NCI-H128 (cell line): Measurements from ENCODE around the gene ST3GAL2.
"Not testable (repeated sequence)": the region's sequence is repeated elsewhere in the genome, so short reads cannot be mapped to it uniquely, and the experiment has no call there.

Experiments used
- DNase-seq: peaks from one replicate; lab custom pipeline; 2025; ENCODE audit not compliant: unreplicated experiment; lab: John Stamatoyannopoulos, UW

The ST3GAL2 gene

GRCh38 chr16:70418274-70418992 lies 20.5 kb downstream of the ST3GAL2 start:
- no peak for DNase-seq

GRCh38 chr16:70417661-70418060 lies 21.2 kb downstream of the ST3GAL2 start:
- DNase-seq, result no peak

- DNase-seq, result no peak
Measured at GRCh38 chr16:70416748-70417616, 21.9 kb downstream of the ST3GAL2 start.

- DNase-seq, result not testable (repeated sequence)
Measured at GRCh38 chr16:70413572-70413971, 25.3 kb downstream of the ST3GAL2 start.

- DNase-seq, result no peak
Measured at GRCh38 chr16:70412385-70412784, 26.5 kb downstream of the ST3GAL2 start.

- DNase-seq, result no peak
Measured at GRCh38 chr16:70410734-70411133, 28.2 kb downstream of the ST3GAL2 start.

GRCh38 chr16:70407811-70408274 lies 31.1 kb downstream of the ST3GAL2 start:
- no peak for DNase-seq

- not testable (repeated sequence) for DNase-seq
Measured at GRCh38 chr16:70406104-70406503, 32.8 kb downstream of the ST3GAL2 start.

- no peak for DNase-seq
Measured at GRCh38 chr16:70402916-70403659, 35.8 kb downstream of the ST3GAL2 start.

GRCh38 chr16:70399951-70400350 lies 38.9 kb downstream of the ST3GAL2 start:
- no peak for DNase-seq

GRCh38 chr16:70399381-70399780 lies 39.5 kb downstream of the ST3GAL2 start:
- no peak for DNase-seq

- no peak for DNase-seq
Measured at GRCh38 chr16:70398177-70398743, 40.6 kb downstream of the ST3GAL2 start.

GRCh38 chr16:70396246-70396904 lies 42.5 kb downstream of the ST3GAL2 start:
- no peak for DNase-seq

- no peak for DNase-seq
Measured at GRCh38 chr16:70395345-70395901, 43.5 kb downstream of the ST3GAL2 start.

GRCh38 chr16:70394853-70395252 lies 44.0 kb downstream of the ST3GAL2 start:
- no peak for DNase-seq

GRCh38 chr16:70393662-70394061 lies 45.2 kb downstream of the ST3GAL2 start:
- DNase-seq, result no peak

GRCh38 chr16:70392606-70393005 lies 46.3 kb downstream of the ST3GAL2 start:
- DNase-seq, result no peak

GRCh38 chr16:70391881-70392481 lies 46.9 kb downstream of the ST3GAL2 start:
- no peak for DNase-seq

GRCh38 chr16:70391446-70391845 lies 47.5 kb downstream of the ST3GAL2 start:
- no peak for DNase-seq

GRCh38 chr16:70390774-70391173 lies 48.1 kb downstream of the ST3GAL2 start:
- no peak for DNase-seq
